NCI-H460 (cell line): Measurements from ENCODE around the gene ECE1. TPM values are rescaled to one million over a fixed set of nuclear protein-coding genes. Genes with fewer than 3 reads are reported as not detected.
"Not testable (repeated sequence)": the region's sequence is repeated elsewhere in the genome, so short reads cannot be mapped to it uniquely, and the experiment has no call there.

Experiments used
- DNase-seq: peaks from one replicate; pipeline ENCODE4 v3.0.0-alpha.2; 2016; ENCODE audit warnings: low read depth; ENCODE audit errors: extremely low read depth
- total RNA-seq: library from RNA; depleted of rRNA; stranded (reverse); fragments of >200 nt; shearing (Covaris generic); gene quantifications from 2 replicates; pipeline ENCODE4 v1.2.3, GENCODE V29; 2014; rRNA removed

ECE1 gene
- total RNA-seq, 1 experiment from 2014 or later, result 72.8 TPM

DNA sequence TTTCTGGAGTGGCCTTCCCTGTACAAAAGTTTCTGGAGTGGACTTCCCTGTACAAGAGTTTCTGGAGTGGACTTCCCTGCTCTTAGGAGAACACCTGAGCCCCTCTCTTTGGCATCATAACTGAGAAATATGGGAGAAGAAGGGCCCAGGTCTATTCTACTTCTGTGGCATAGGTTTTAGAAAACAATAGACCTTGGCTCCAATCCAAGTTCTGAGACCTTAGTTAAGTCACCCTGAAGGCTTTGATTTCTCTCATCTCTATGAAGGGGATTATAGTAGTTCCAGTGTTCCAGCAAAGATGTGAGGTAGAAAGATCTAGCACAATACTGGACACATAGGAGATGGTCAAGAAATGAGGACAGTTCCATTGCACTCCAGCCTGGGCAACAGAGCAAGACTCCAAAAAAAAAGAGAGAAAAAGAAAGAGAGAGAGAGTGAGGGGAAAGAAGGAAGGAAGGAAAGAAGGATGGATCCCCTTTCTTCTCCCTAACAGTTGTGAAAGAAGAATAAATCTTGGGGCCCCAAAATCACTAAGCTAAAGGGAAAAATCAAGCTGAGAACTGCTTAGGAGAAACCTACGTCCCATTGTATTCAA, 100.3 kb downstream of the ECE1 start:
- DNase-seq, result no peak

- no peak for DNase-seq
These were observed 100.8 kb downstream of the ECE1 start for GRCh38 chr1:21189421-21189820.

DNA sequence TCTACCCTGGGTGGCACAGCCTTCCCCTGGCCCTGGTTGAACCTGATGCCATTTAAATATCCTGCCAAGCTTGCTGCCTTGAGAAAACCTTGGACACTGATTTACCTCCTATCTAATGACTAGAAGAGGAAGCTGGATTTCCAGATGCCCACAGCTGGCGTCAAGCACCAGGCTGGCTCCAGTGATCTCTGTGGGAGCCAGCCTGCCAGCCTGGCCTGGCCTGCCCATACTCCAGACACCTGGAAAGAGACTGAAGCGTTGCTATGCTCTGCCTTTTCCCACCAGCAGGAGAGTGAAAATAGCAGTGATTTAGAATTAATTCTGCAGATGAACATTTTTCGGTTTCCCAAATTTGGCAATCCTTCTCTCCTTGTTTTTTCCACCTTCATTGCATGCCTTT, 102.0 kb downstream of the ECE1 start:
- DNase-seq, result no peak

GRCh38 chr1:21185221-21185731, 105.0 kb downstream of the ECE1 start:
- no peak for DNase-seq

DNA sequence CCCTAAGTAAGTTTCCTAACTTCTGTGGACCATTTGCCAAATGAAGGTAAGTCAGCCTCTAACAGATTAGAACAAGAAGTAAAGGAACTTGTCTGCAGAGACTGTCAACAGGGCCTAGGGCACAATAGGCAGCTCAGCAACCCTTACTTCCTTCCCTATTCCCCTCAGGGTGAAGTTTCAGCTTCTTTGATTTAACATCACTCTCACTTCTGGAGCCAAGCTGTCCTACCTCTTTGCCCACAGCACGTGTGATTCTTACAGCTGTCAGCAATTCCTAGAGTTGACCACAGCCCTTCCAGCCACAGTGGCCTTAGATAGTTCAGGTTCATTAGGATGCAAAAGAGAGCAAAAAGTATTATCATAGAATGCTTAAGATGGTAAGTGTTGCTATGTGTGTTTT, 106.0 kb downstream of the ECE1 start:
- no peak for DNase-seq

- no peak for DNase-seq
These were observed 108.0 kb downstream of the ECE1 start for GRCh38 chr1:21182181-21182731.

- DNase-seq, result not testable (repeated sequence)
These were observed 112.0 kb downstream of the ECE1 start for GRCh38 chr1:21178271-21178670.

DNA sequence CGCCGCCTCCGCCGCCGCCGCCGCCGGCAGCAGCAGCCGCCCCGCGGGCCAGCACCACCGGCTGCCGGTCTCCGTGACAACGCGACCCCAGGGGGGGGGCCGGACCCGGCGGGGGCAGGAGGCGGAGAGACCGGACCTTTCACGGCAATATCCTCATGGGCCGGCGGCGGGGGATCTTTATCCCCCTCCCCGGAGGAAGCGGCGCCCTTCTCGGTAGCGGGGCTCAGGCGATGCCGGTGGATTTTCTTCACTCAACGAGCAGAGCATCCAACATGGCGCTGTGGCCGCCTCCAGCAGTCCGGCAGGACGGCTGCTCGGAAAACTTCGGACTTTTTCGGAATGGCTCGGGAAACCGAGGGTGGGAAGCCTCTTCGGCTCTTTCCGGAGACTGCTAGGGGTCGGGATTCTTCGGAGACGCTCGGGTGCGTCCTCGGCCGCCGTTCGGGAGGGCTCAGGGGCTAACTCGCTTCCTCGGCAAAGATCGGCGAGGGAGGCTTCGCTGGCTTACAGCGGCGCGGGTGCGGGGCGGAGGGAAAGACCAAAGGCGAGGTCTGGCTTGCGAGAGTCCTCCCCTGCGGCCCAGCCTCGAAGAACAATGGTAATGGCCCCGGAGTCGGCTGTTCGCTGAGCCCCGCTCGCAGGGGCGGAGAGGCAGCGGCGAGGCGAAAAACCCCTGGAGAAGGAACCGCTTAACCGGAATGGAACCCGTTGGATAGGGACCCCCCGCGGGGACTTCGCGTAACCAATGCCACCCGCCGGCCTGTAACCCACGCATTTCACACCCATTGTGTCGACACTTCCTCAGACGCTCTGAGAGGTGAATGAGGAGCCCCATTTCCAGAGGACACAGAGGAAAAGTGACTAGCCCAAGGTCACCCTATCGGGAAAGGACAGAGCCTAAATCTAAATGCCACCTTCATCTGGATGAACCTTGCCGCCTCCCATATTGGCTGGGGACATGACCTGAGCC, 113.4 kb downstream of the ECE1 start, which contains the start of gene EIF4G3:
EIF4G3 (minus strand) TSS at position 312 of the 970 bp plus-strand sequence. CDS start 174,155 bp downstream, outside the sequence.
- DNase-seq, result peak; percentile 96

- DNase-seq, result no peak
These were observed 114.3 kb downstream of the ECE1 start for GRCh38 chr1:21175670-21176581.

- no peak for DNase-seq
These were observed 115.0 kb downstream of the ECE1 start for GRCh38 chr1:21175324-21175669.

GRCh38 chr1:21174654-21175323, 115.5 kb downstream of the ECE1 start:
- DNase-seq, result no peak

DNA sequence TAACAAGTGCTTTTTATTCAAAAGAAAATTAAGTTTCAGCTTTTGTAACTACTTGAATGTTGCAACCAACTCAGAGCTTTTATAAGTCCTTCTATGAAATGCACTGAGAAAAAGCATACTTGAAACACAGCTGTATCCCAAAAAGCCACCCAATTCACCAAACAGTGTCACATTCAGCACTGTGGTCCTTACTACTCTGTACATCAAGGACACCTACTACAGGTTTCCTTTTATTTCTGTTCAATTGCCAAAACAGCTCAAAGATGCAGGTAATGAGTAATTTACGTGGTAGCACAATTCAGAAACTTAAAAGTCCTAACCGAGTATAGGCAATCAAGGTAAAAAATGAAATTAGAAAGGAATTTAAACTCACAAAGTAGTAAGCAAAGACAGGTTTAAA, 116.0 kb downstream of the ECE1 start:
- DNase-seq, result no peak

GRCh38 chr1:21173096-21173495, 117.2 kb downstream of the ECE1 start:
- not testable (repeated sequence) for DNase-seq

DNA sequence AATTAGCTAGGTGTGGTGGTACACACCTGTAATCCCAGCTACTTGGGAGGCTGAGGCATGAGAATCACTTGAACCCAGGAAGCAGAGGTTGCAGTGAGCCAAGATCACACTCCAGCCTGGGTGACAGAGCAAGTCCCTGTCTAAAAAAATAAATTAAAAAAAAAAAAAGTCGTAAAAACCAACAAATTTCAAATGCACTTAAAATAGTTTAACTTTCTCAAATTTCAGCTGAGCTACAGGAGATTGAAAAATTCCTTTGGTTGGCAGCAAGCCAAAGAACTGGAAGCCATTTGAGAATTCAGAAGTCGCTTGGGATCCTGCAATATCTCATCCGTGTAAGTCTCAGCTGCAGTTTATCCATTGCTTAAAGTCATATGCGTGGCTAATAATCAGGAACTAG, 119.4 kb downstream of the ECE1 start:
- not testable (repeated sequence) for DNase-seq

- DNase-seq, result no peak
These were observed 121.8 kb downstream of the ECE1 start for GRCh38 chr1:21168444-21168843.

Other genes with a start within 250 kb of the ECE1 start
- 37.9 and 42.0 TPM in 2 replicates for gene EIF4G3, start 113.6 kb downstream of the ECE1 start, total RNA-seq
- gene NBPF3, start 149.7 kb upstream of the ECE1 start, total RNA-seq, result 3.1 and 6.1 TPM in 2 replicates
- 0.12 and 0.26 TPM in 2 replicates for gene ALPL, start 219.0 kb upstream of the ECE1 start, total RNA-seq